H9 (cell line): ENCODE data around the gene ZC3H18. TPM values are rescaled to one million over a fixed set of nuclear protein-coding genes. Genes with fewer than 3 reads are reported as not detected.

Experiments
- DNase-seq: peaks from one replicate; pipeline ENCODE4 v3.0.0-alpha.2; 2017
- H2AFZ ChIP-seq: one replicate; pipeline ENCODE4 v1.6.1; 2013; ENCODE audit warnings: mild to moderate bottlenecking, low read length, control low read depth, moderate library complexity
- H2AK5ac ChIP-seq: 2 replicates; pipeline ENCODE4 v1.6.1; 2013; ENCODE audit warnings: low read length, control low read depth, mixed read lengths; ENCODE audit not compliant: insufficient read length
- H2BK120ac ChIP-seq: one replicate; pipeline ENCODE4 v1.6.1; 2013; ENCODE audit warnings: low read depth, mild to moderate bottlenecking, low read length, control low read depth, inconsistent platforms; ENCODE audit not compliant: poor library complexity, severe bottlenecking
- H2BK12ac ChIP-seq: 2 replicates; pipeline ENCODE4 v1.6.1; 2013; ENCODE audit warnings: low read length, control low read depth, mixed read lengths, low read depth; ENCODE audit not compliant: insufficient read length
- H2BK15ac ChIP-seq: 2 replicates; pipeline ENCODE4 v1.6.1; 2013; ENCODE audit warnings: low read depth, low read length, control low read depth
- H2BK20ac ChIP-seq: one replicate; pipeline ENCODE4 v1.6.1; 2013; ENCODE audit warnings: low read depth, mild to moderate bottlenecking, low read length, control low read depth, inconsistent platforms; ENCODE audit not compliant: poor library complexity, severe bottlenecking
- H2BK5ac ChIP-seq: 2 replicates; pipeline ENCODE4 v1.6.1; 2013; ENCODE audit warnings: low read length, control low read depth, mixed read lengths; ENCODE audit not compliant: insufficient read length
- H3K14ac ChIP-seq: 2 replicates; pipeline ENCODE4 v1.6.1; 2013; ENCODE audit warnings: low read length, control low read depth; ENCODE audit not compliant: insufficient read depth
- H3K18ac ChIP-seq: 2 replicates; pipeline ENCODE4 v1.6.1; 2013; ENCODE audit warnings: low read depth, mild to moderate bottlenecking, mixed read lengths, low read length, control low read depth; ENCODE audit not compliant: insufficient read length
- H3K23ac ChIP-seq: 2 replicates; pipeline ENCODE4 v1.6.1; 2013; ENCODE audit warnings: low read length, control low read depth, mixed read lengths, low read depth; ENCODE audit not compliant: insufficient read length
- H3K23me2 ChIP-seq: 2 replicates; pipeline ENCODE4 v1.6.1; 2013; ENCODE audit warnings: low read depth, mild to moderate bottlenecking, mixed read lengths, low read length, control low read depth; ENCODE audit not compliant: insufficient read length, poor library complexity, severe bottlenecking
- H3K27ac ChIP-seq: 2 replicates; pipeline ENCODE4 v1.5.1; 2013; ENCODE audit warnings: low read length, control low read depth, mixed read lengths, low read depth; ENCODE audit not compliant: insufficient read length
- H3K27me3 ChIP-seq: 2 replicates; pipeline ENCODE4 v1.6.1; 2013; ENCODE audit warnings: low read length, control low read depth, inconsistent platforms; ENCODE audit not compliant: insufficient read depth
- H3K4ac ChIP-seq: 2 replicates; pipeline ENCODE4 v1.6.1; 2013; ENCODE audit warnings: low read depth, mild to moderate bottlenecking, control low read depth, inconsistent platforms, low read length, moderate library complexity
- H3K4me1 ChIP-seq: 2 replicates; pipeline ENCODE4 v1.6.1; 2013; ENCODE audit warnings: low read length, control low read depth, inconsistent platforms; ENCODE audit not compliant: insufficient read depth
- H3K4me2 ChIP-seq: 2 replicates; pipeline ENCODE4 v1.6.1; 2013; ENCODE audit warnings: low read length, control low read depth, mixed read lengths; ENCODE audit not compliant: insufficient read length, insufficient read depth
- H3K56ac ChIP-seq: 2 replicates; pipeline ENCODE4 v1.6.1; 2013; ENCODE audit warnings: low read depth, mild to moderate bottlenecking, mixed read lengths, low read length, control low read depth; ENCODE audit not compliant: insufficient read length
- H3K79me1 ChIP-seq: 2 replicates; pipeline ENCODE4 v1.6.1; 2013; ENCODE audit warnings: low read depth, mild to moderate bottlenecking, moderate library complexity, low read length, control low read depth, inconsistent platforms; ENCODE audit not compliant: insufficient read depth, poor library complexity, severe bottlenecking
- H3K79me2 ChIP-seq: 2 replicates; pipeline ENCODE4 v1.6.1; 2013; ENCODE audit warnings: low read length, control low read depth, inconsistent platforms; ENCODE audit not compliant: insufficient read depth
- H3K9ac ChIP-seq: 2 replicates; pipeline ENCODE4 v1.6.1; 2013; ENCODE audit warnings: low read length, control low read depth, mixed read lengths; ENCODE audit not compliant: insufficient read length; ENCODE audit errors: extremely low read depth
- H3K9me3 ChIP-seq: one replicate; pipeline ENCODE4 v1.6.1; 2013; ENCODE audit warnings: low read depth, low read length, inconsistent platforms; ENCODE audit not compliant: control insufficient read depth
- H3T11ph ChIP-seq: one replicate; pipeline ENCODE4 v1.6.1; 2013; ENCODE audit warnings: mild to moderate bottlenecking, low read length, control low read depth, inconsistent platforms
- H4K20me1 ChIP-seq: one replicate; pipeline ENCODE4 v1.6.1; 2013; ENCODE audit not compliant: control insufficient read depth, insufficient read length, insufficient read depth
- H4K5ac ChIP-seq: 2 replicates; pipeline ENCODE4 v1.6.1; 2013; ENCODE audit warnings: low read depth, mild to moderate bottlenecking, mixed read lengths, low read length, control low read depth; ENCODE audit not compliant: insufficient read length
- H4K8ac ChIP-seq: replicated peaks from 2 replicates; pipeline ENCODE4 v1.6.1; 2013; ENCODE audit warnings: low read length, control low read depth, mixed read lengths, low read depth; ENCODE audit not compliant: insufficient read length
- H4K91ac ChIP-seq: 2 replicates; pipeline ENCODE4 v1.6.1; 2013; ENCODE audit warnings: low read depth, mild to moderate bottlenecking, moderate library complexity, mixed read lengths, low read length, control low read depth; ENCODE audit not compliant: insufficient read length
- H3K27ac Mint-ChIP-seq, 3 experiments: 2 replicates in 2 of 3; 3 replicates in 1 of 3; pipeline ENCODE4 v1.8.0; 2020 to 2021; ENCODE audit warnings: mixed read lengths in 3 of 3, mild to moderate bottlenecking in 1 of 3, moderate library complexity in 1 of 3
- H3K27me3 Mint-ChIP-seq: 2 replicates; pipeline ENCODE4 v1.8.0; 2021; ENCODE audit warnings: low read depth, mild to moderate bottlenecking, moderate library complexity, mixed read lengths
- H3K36me3 Mint-ChIP-seq, 3 experiments: 2 replicates in 2 of 3; 3 replicates in 1 of 3; pipeline ENCODE4 v1.8.0; 2020 to 2021; ENCODE audit warnings: low read depth in 3 of 3, mixed read lengths in 3 of 3; ENCODE audit not compliant: insufficient read depth in 1 of 3
- H3K4me1 Mint-ChIP-seq, 2 experiments: 2 replicates each; pipeline ENCODE4 v1.8.0; 2020; ENCODE audit warnings: mixed read lengths in 2 of 2
- H3K4me3 Mint-ChIP-seq, 2 experiments: 2 replicates in 1 of 2; 3 replicates in 1 of 2; pipeline ENCODE4 v1.8.0; 2020 to 2021; ENCODE audit warnings: mild to moderate bottlenecking in 2 of 2, mixed read lengths in 2 of 2, moderate library complexity in 1 of 2
- H3K9me3 Mint-ChIP-seq, 2 experiments: 2 replicates in 1 of 2; 3 replicates in 1 of 2; pipeline ENCODE4 v1.8.0; 2020; ENCODE audit warnings: mild to moderate bottlenecking in 2 of 2, mixed read lengths in 2 of 2, moderate library complexity in 1 of 2
- WGBS: extraction: QIAGEN DNeasy Blood & Tissue Kit; methylation state at CpG from one replicate; pipeline ENCODE4 v1.1.7; 2013; ENCODE audit warnings: missing lambda C conversion rate, low lambda C conversion rate, mixed read lengths; ENCODE audit not compliant: insufficient read length; ENCODE audit errors: extremely low coverage; 5-methylcytosine and 5-hydroxymethylcytosine counted together
- total RNA-seq: library from RNA; stranded (reverse); gene quantifications from 2 replicates; pipeline ENCODE4 v1.2.1, GENCODE V29; 2021
- TF ChIP-seq, protein P1 (sequence below): fragments of 200-600 bp; sonication (generic); conservative IDR thresholded peaks from 3 replicates; pipeline ENCODE4 v1.8.0; 2021; ENCODE audit warnings: antibody characterized with exemption, mild to moderate bottlenecking

Gene ZC3H18
- total RNA-seq, 1 experiment from 2014 or later, result 69.7 TPM

- TF ChIP-seq, protein P1, sequence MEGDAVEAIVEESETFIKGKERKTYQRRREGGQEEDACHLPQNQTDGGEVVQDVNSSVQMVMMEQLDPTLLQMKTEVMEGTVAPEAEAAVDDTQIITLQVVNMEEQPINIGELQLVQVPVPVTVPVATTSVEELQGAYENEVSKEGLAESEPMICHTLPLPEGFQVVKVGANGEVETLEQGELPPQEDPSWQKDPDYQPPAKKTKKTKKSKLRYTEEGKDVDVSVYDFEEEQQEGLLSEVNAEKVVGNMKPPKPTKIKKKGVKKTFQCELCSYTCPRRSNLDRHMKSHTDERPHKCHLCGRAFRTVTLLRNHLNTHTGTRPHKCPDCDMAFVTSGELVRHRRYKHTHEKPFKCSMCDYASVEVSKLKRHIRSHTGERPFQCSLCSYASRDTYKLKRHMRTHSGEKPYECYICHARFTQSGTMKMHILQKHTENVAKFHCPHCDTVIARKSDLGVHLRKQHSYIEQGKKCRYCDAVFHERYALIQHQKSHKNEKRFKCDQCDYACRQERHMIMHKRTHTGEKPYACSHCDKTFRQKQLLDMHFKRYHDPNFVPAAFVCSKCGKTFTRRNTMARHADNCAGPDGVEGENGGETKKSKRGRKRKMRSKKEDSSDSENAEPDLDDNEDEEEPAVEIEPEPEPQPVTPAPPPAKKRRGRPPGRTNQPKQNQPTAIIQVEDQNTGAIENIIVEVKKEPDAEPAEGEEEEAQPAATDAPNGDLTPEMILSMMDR, result no peak
- peaks cover 2% of the 10 kb centered on the region; the same call in 1 of the 2 replicates for H3K27me3 Mint-ChIP-seq
- H3K56ac ChIP-seq, result no peak overlapping the region
- peaks cover 7% of the 10 kb centered on the region for H3K23me2 ChIP-seq
- H3K4me1 ChIP-seq, result no peaks in the 10 kb centered on the region
- no peak overlapping the region for H4K8ac ChIP-seq
- no peak overlapping the region for H2AFZ ChIP-seq
- no peak overlapping the region; the same call in 1 of the 2 replicates for H3K14ac ChIP-seq
- H4K91ac ChIP-seq, result no peak overlapping the region
- H3K4ac ChIP-seq, result no peak overlapping the region
- H3K4me3 Mint-ChIP-seq, result no peak overlapping the region
- no peaks in the 10 kb centered on the region for H3K79me1 ChIP-seq
- peaks cover 0 to 4% of the 10 kb centered on the region in 2 experiments; a peak in 1 of 4 replicates for H3K4me1 Mint-ChIP-seq
- no peaks in the 10 kb centered on the region for H3K27me3 ChIP-seq
- no peak overlapping the region for H3K18ac ChIP-seq
- H4K5ac ChIP-seq, result no peak overlapping the region
- H2BK20ac ChIP-seq, result no peak overlapping the region
- H2BK12ac ChIP-seq, result no peak overlapping the region
- no peak overlapping the region for H3K9ac ChIP-seq
- DNase-seq, result no peak
- no peak overlapping the region for H2AK5ac ChIP-seq
- no peaks in the 10 kb centered on the region for H4K20me1 ChIP-seq
- H3K23ac ChIP-seq, result no peak overlapping the region
- H3K27ac ChIP-seq, result no peak overlapping the region
- H2BK5ac ChIP-seq, result no peak overlapping the region
- H3K36me3 Mint-ChIP-seq, result peaks cover 0 to 16% (median 8%) of the 10 kb centered on the region in 3 experiments; a peak in 3 of 7 replicates
- H3K4me2 ChIP-seq, result no peak overlapping the region
- H3K9me3 ChIP-seq, result no peaks in the 10 kb centered on the region
- H3K9me3 Mint-ChIP-seq, result no peaks in the 10 kb centered on the region
- no peak overlapping the region for H3K27ac Mint-ChIP-seq
- WGBS, result no CpG with 5 or more reads among the region's 9 CpGs
- H2BK120ac ChIP-seq, result no peak overlapping the region
- H3T11ph ChIP-seq, result no peak overlapping the region
- H3K79me2 ChIP-seq, result no peaks in the 10 kb centered on the region
- H2BK15ac ChIP-seq, result no peak overlapping the region
Observed at GRCh38 chr16:88529596-88529995, 40.6 kb upstream of the ZC3H18 start.
